Nephron (organoid): ENCODE measurements around the gene MEI1.

Experiments used
- H3K27ac Mint-ChIP-seq, 3 experiments: 2 replicates each; pipeline ENCODE4 v1.8.0; 2020; ENCODE audit warnings: mixed read lengths in 3 of 3, mild to moderate bottlenecking in 2 of 3, moderate library complexity in 1 of 3
- H3K27me3 Mint-ChIP-seq: 2 replicates; pipeline ENCODE4 v1.8.0; 2021; ENCODE audit warnings: low read depth, mild to moderate bottlenecking, moderate library complexity, mixed read lengths
- H3K36me3 Mint-ChIP-seq: 2 replicates; pipeline ENCODE4 v1.8.0; 2020; ENCODE audit warnings: low read depth, mixed read lengths
- H3K4me1 Mint-ChIP-seq: 2 replicates; pipeline ENCODE4 v1.8.0; 2020; ENCODE audit warnings: mixed read lengths
- H3K4me3 Mint-ChIP-seq, 3 experiments: 2 replicates each; pipeline ENCODE4 v1.8.0; 2020; ENCODE audit warnings: mild to moderate bottlenecking in 3 of 3, mixed read lengths in 3 of 3, moderate library complexity in 2 of 3
- H3K9me3 Mint-ChIP-seq: 2 replicates; pipeline ENCODE4 v1.8.0; 2020; ENCODE audit warnings: mixed read lengths
- CTCF ChIP-seq, 3 experiments: fragments of 200-600 bp; sonication (generic); IDR thresholded peaks; one replicate each; pipeline ENCODE4 v1.5.0; 2021; ENCODE audit warnings: antibody characterized with exemption in 3 of 3; ENCODE audit not compliant: unreplicated experiment in 3 of 3

The MEI1 gene

DNA sequence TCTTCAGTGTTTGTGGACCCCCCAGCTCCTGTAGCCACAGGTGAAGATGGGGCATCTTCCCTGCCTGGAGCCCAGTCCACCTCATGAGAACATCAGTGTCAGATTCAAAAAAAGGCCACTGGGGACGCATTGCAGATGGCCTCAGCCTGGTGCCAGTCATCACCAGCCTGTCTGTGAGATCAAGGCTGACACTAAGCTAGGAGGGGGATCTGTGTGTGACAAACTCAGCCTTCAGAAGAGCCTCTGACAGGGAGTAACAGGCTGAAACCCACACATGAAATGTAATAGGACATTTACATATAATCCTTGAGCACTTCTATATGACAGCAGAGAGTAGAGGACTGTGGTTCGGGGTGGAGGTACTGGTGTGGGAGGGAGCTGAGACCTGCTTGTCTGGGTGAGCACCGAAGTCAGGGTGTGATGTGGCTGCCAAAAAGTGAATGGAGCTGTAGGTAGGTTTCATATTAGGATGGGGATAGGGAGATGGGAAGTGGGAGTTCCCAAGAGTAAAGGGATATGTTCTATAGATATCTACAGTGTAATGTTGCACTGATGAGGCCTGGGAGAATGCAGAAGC, 80.7 kb downstream of the MEI1 start:
- TF ChIP-seq CTCF (IDR thresholded peaks at IDR 0.05; ENCODE audit: unreplicated experiment in 3 of 3), result no peak
- H3K27ac Mint-ChIP-seq, result no peak overlapping the region
- no peaks in the 10 kb centered on the region for H3K4me1 Mint-ChIP-seq
- H3K36me3 Mint-ChIP-seq, result no peaks in the 10 kb centered on the region
- peaks cover 3% of the 10 kb centered on the region for H3K27me3 Mint-ChIP-seq
- H3K9me3 Mint-ChIP-seq, result no peaks in the 10 kb centered on the region
- no peak overlapping the region for H3K4me3 Mint-ChIP-seq

DNA sequence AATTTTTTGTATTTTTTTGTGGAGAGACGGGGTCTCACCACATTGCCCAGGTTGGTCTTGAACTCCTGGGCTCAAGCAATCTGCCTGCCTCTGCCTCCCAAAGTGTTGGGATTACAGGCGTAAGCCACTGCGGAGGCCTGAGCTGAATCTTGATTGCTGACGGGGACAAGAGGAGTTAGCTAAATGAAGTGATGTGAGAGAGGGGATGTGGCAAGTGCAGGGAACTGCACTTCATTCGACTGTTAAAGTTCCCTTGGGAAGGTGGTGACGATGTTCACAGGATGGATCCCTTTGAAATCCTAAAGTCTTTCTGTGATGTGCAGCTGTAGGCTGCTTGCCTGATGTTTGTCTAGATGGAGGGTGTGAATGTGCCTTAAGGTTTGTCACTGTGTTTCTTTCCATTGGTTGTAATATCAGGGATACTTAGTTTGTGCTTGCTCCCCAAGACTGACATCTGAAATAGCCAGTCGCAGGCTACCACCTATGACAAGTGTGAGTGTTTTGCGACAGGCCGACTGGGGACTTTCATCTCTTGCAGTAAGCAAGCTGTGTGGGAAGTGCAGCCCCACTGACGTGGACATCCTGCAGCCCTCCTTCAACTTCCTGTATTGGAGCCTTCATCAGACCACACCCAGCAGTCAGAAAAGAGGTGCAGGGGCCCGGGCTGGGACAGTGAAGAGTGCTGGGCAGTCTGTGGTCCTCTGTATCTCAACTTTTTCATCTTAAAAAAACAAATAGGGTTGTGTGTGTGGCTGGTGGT, 81.6 kb downstream of the MEI1 start:
- no peak overlapping the region for H3K27ac Mint-ChIP-seq
- H3K27me3 Mint-ChIP-seq, result peaks cover 3% of the 10 kb centered on the region
- no peak overlapping the region for H3K4me3 Mint-ChIP-seq
- H3K36me3 Mint-ChIP-seq, result no peaks in the 10 kb centered on the region
- H3K4me1 Mint-ChIP-seq, result no peaks in the 10 kb centered on the region
- H3K9me3 Mint-ChIP-seq, result no peaks in the 10 kb centered on the region
- TF ChIP-seq CTCF (IDR thresholded peaks at IDR 0.05; ENCODE audit: unreplicated experiment in 3 of 3), result no peak

DNA sequence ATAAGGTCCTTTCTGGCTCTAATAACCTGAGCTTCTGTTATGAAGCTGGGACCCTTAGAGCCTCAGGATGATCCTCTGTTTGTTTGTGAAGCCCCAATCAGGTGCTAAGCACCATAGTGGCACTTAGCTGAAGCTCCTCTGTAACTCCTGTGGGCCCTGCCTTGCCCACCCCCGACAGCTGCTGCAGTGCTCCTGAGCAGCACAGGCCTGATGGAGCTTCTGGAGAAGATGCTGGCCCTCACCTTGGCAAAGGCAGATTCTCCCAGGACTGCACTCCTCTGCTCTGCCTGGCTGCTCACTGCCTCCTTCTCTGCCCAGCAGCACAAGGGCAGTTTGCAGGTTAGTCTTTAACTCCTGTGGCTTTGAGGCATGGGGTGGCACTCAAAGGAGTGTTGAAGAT, 82.2 kb downstream of the MEI1 start:
- Mint-ChIP-seq H3K4me3 (no peak overlapping the region), H3K4me1 (no peaks in the 10 kb centered on the region), H3K27me3 (peaks cover 3% of the 10 kb centered on the region), H3K9me3 (no peaks in the 10 kb centered on the region), H3K36me3 (no peaks in the 10 kb centered on the region), H3K27ac (no peak overlapping the region)
- no peak for TF ChIP-seq CTCF (IDR thresholded peaks at IDR 0.05; ENCODE audit: unreplicated experiment in 3 of 3)

GRCh38 chr22:41782316-41782715, 83.0 kb downstream of the MEI1 start:
- H3K27me3 Mint-ChIP-seq, result peaks cover 1% of the 10 kb centered on the region
- H3K9me3 Mint-ChIP-seq, result no peaks in the 10 kb centered on the region
- H3K4me3 Mint-ChIP-seq, result no peak overlapping the region
- no peaks in the 10 kb centered on the region for H3K4me1 Mint-ChIP-seq
- no peak overlapping the region for H3K27ac Mint-ChIP-seq
- TF ChIP-seq CTCF (IDR thresholded peaks at IDR 0.05; ENCODE audit: unreplicated experiment in 3 of 3), result no peak
- no peaks in the 10 kb centered on the region for H3K36me3 Mint-ChIP-seq

DNA sequence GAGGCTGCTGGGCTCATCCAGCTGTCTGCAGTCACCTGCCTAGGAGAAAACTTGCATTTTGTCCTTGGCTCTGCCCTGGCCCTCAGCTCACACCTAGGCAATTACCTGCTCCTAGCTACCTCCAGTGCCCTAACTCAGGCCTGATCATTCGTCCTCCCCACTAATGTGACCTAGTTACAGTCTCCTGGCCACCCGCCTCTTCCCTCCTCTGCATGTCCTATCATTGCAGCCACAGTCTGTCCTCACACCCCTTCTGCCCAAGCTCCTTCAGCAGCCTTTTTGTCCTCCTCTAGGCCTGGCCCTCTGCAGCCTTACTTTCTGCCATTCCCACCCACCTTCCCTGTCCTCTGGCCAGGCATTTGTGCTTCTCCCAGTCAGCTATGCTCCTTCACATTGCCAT, 83.4 kb downstream of the MEI1 start:
- no peak overlapping the region for H3K27ac Mint-ChIP-seq
- TF ChIP-seq CTCF (IDR thresholded peaks at IDR 0.05; ENCODE audit: unreplicated experiment in 3 of 3), result no peak
- H3K36me3 Mint-ChIP-seq, result no peaks in the 10 kb centered on the region
- no peaks in the 10 kb centered on the region for H3K27me3 Mint-ChIP-seq
- H3K4me3 Mint-ChIP-seq, result no peak overlapping the region
- H3K9me3 Mint-ChIP-seq, result no peaks in the 10 kb centered on the region
- H3K4me1 Mint-ChIP-seq, result no peaks in the 10 kb centered on the region

- H3K36me3 Mint-ChIP-seq, result no peaks in the 10 kb centered on the region
- peaks cover 1% of the 10 kb centered on the region for H3K9me3 Mint-ChIP-seq
- H3K27ac Mint-ChIP-seq, result no peak overlapping the region
- no peaks in the 10 kb centered on the region for H3K4me1 Mint-ChIP-seq
- H3K27me3 Mint-ChIP-seq, result peaks cover 3% of the 10 kb centered on the region
- no peak overlapping the region for H3K4me3 Mint-ChIP-seq
- no peak for TF ChIP-seq CTCF (IDR thresholded peaks at IDR 0.05; ENCODE audit: unreplicated experiment in 3 of 3)
These were observed 88.0 kb downstream of the MEI1 start for GRCh38 chr22:41787331-41787730.
